HFFc6 (cell line): ENCODE results near the gene TGFB3. TPM values are rescaled to one million over a fixed set of nuclear protein-coding genes. Genes with fewer than 3 reads are reported as not detected.

Experiments
- DNase-seq: peaks from one replicate; pipeline ENCODE4 v3.0.0-alpha.2; 2018
- H3K27ac Mint-ChIP-seq: 2 replicates; pipeline ENCODE4 v1.8.0; 2020; ENCODE audit warnings: mild to moderate bottlenecking, mixed read lengths
- H3K27me3 Mint-ChIP-seq: 2 replicates; pipeline ENCODE4 v1.8.0; 2021; ENCODE audit warnings: mild to moderate bottlenecking, moderate library complexity, mixed read lengths; ENCODE audit not compliant: insufficient read depth
- H3K36me3 Mint-ChIP-seq: 2 replicates; pipeline ENCODE4 v1.8.0; 2021; ENCODE audit warnings: low read depth, mixed read lengths
- H3K4me1 Mint-ChIP-seq: 2 replicates; pipeline ENCODE4 v1.8.0; 2020; ENCODE audit warnings: low read depth, mixed read lengths
- H3K4me3 Mint-ChIP-seq: 2 replicates; pipeline ENCODE4 v1.8.0; 2020; ENCODE audit warnings: mild to moderate bottlenecking, moderate library complexity, mixed read lengths
- H3K9me3 Mint-ChIP-seq: 2 replicates; pipeline ENCODE4 v1.8.0; 2020; ENCODE audit warnings: mild to moderate bottlenecking, mixed read lengths
- CTCF ChIP-seq: fragments of 200-600 bp; sonication (generic); IDR thresholded peaks from 2 replicates; pipeline ENCODE4 v1.5.0; 2021; ENCODE audit warnings: antibody characterized with exemption, mild to moderate bottlenecking
- total RNA-seq, 6 experiments: library from RNA; stranded (reverse); fragmentation: NEBNext Ultra II Directional; extraction: Animal tissue kit (Norgen Biotek cat#: 25700); gene quantifications; 2 replicates in 1 of 6; 3 replicates in 5 of 6; pipeline ENCODE4 v1.2.3, GENCODE V29; 2021

TGFB3 gene
- total RNA-seq, 6 experiments from 2014 or later: 4.4 to 9.3 (median 5.0) TPM

- Mint-ChIP-seq H3K9me3 (no peaks in the 10 kb centered on the region), H3K36me3 (0 out of 2 replicates have a peak, but pooled peaks cover 5% of the 10 kb centered on the region), H3K27me3 (peaks cover 1% of the 10 kb centered on the region), H3K27ac (no peak overlapping the region), H3K4me3 (no peak overlapping the region; the same call in 1 of the 2 replicates), H3K4me1 (peaks cover 8% of the 10 kb centered on the region)
- no peak for TF ChIP-seq CTCF
- no peak for DNase-seq
Observed at GRCh38 chr14:75960231-75960630, 21.6 kb downstream of the TGFB3 start.

GRCh38 chr14:75959031-75959430 lies 22.8 kb downstream of the TGFB3 start:
- no peaks in the 10 kb centered on the region for H3K9me3 Mint-ChIP-seq
- no peak for TF ChIP-seq CTCF
- H3K4me3 Mint-ChIP-seq: no peak overlapping the region
- peaks cover 8% of the 10 kb centered on the region for H3K4me1 Mint-ChIP-seq
- H3K36me3 Mint-ChIP-seq: 0 out of 2 replicates have a peak, but pooled peaks cover 5% of the 10 kb centered on the region
- peaks cover 1% of the 10 kb centered on the region for H3K27me3 Mint-ChIP-seq
- H3K27ac Mint-ChIP-seq: no peak overlapping the region
- DNase-seq: no peak

GRCh38 chr14:75952489-75952888 lies 29.3 kb downstream of the TGFB3 start:
- peaks cover 11% of the 10 kb centered on the region for H3K36me3 Mint-ChIP-seq
- H3K4me1 Mint-ChIP-seq: no peaks in the 10 kb centered on the region
- no peaks in the 10 kb centered on the region for H3K9me3 Mint-ChIP-seq
- no peak for TF ChIP-seq CTCF
- DNase-seq: no peak
- no peak overlapping the region for H3K27ac Mint-ChIP-seq
- no peaks in the 10 kb centered on the region for H3K27me3 Mint-ChIP-seq
- H3K4me3 Mint-ChIP-seq: no peak overlapping the region

- Mint-ChIP-seq H3K4me3 (no peak overlapping the region), H3K4me1 (no peaks in the 10 kb centered on the region), H3K27ac (no peak overlapping the region), H3K27me3 (no peaks in the 10 kb centered on the region; the same call in 1 of the 2 replicates), H3K36me3 (peaks cover 16% of the 10 kb centered on the region; the same call in 1 of the 2 replicates), H3K9me3 (no peaks in the 10 kb centered on the region)
- DNase-seq: no peak
- TF ChIP-seq CTCF: no peak
Observed at GRCh38 chr14:75946785-75947184, 35.0 kb downstream of the TGFB3 start.

- TF ChIP-seq CTCF: no peak
- no peak for DNase-seq
- Mint-ChIP-seq H3K9me3 (no peaks in the 10 kb centered on the region), H3K27me3 (no peaks in the 10 kb centered on the region; the same call in 1 of the 2 replicates), H3K27ac (no peak overlapping the region), H3K36me3 (peaks cover 14% of the 10 kb centered on the region; the same call in 1 of the 2 replicates), H3K4me1 (peaks cover 6% of the 10 kb centered on the region), H3K4me3 (no peak overlapping the region)
Observed at GRCh38 chr14:75944607-75945241, 37.1 kb downstream of the TGFB3 start.
